Spleen (tissue), 13 donors: ENCODE results near the gene ECEL1. TPM values are rescaled to one million over a fixed set of nuclear protein-coding genes. Genes with fewer than 3 reads are reported as not detected.

Experiments
- DNase-seq: peaks from one replicate; pipeline ENCODE4 v3.0.0-alpha.2; 2020
- H3K27ac ChIP-seq, 8 donors: fragments of 200-600 bp; sonication (generic) in 7 of 8; 1 replicate in 4 of 8; 2 replicates in 4 of 8; pipeline versions ENCODE4 v1.5.0 to v1.8.0; 2016 to 2021; ENCODE audit warnings: inconsistent platforms in 4 of 8, mild to moderate bottlenecking in 4 of 8, moderate library complexity in 1 of 8
- H3K27me3 ChIP-seq, 7 donors: fragments of 200-600 bp; sonication (generic) in 6 of 7; replicated peaks in 1 of 7; 1 replicate in 4 of 7; 2 replicates in 3 of 7; pipeline versions ENCODE4 v1.5.0 to v1.8.0; 2016 to 2021; ENCODE audit warnings: inconsistent platforms in 3 of 7, mild to moderate bottlenecking in 1 of 7
- H3K36me3 ChIP-seq, 6 donors: fragments of 200-600 bp; sonication (generic) in 5 of 6; 1 replicate in 4 of 6; 2 replicates in 2 of 6; pipeline versions ENCODE4 v1.5.0 to v1.8.0; 2016 to 2021; ENCODE audit warnings: inconsistent platforms in 2 of 6
- H3K4me1 ChIP-seq, 6 donors: fragments of 200-600 bp; sonication (generic) in 5 of 6; 1 replicate in 3 of 6; 2 replicates in 3 of 6; pipeline versions ENCODE4 v1.5.0 to v1.8.0; 2016 to 2021; ENCODE audit warnings: inconsistent platforms in 3 of 6
- H3K4me3 ChIP-seq, 8 donors: fragments of 200-600 bp; sonication (generic) in 7 of 8; 1 replicate in 4 of 8; 2 replicates in 4 of 8; pipeline versions ENCODE4 v1.5.0 to v1.8.0; 2016 to 2021; ENCODE audit warnings: inconsistent platforms in 4 of 8, mild to moderate bottlenecking in 4 of 8, moderate library complexity in 2 of 8
- H3K9me3 ChIP-seq, 8 donors: fragments of 200-600 bp; sonication (generic) in 7 of 8; 1 replicate in 4 of 8; 2 replicates in 4 of 8; pipeline versions ENCODE4 v1.5.0 to v1.8.0; 2016 to 2021; ENCODE audit warnings: inconsistent platforms in 4 of 8
- CTCF ChIP-seq, 11 experiments: fragments of 200-600 bp in 7 of 11; fragments of 450-650 bp in 4 of 11; sonication (generic) in 4 of 11; IDR thresholded peaks in 8 of 11; conservative IDR thresholded peaks in 3 of 11; 1 replicate in 7 of 11; 2 replicates in 4 of 11; pipeline versions ENCODE4 v1.4.0 to v1.8.0; 2016 to 2021; ENCODE audit warnings: antibody characterized with exemption in 11 of 11, inconsistent platforms in 4 of 11, mild to moderate bottlenecking in 1 of 11
- POLR2A ChIP-seq, 3 donors: fragments of 450-650 bp; IDR thresholded peaks; one replicate each; pipeline ENCODE4 v1.5.1; 2017; ENCODE audit warnings: antibody characterized with exemption in 3 of 3, mild to moderate bottlenecking in 1 of 3
- POLR2AphosphoS5 ChIP-seq, 3 donors: sonication (generic); formaldehyde crosslinking; IDR thresholded peaks; one replicate each; pipeline ENCODE4 v1.5.1; 2017; ENCODE audit warnings: antibody characterized with exemption in 3 of 3
- whole genome bisulfite sequencing, 5 donors: extraction: QIAGEN DNeasy Blood & Tissue Kit in 3 of 5; methylation state at CpG; one replicate each; pipeline versions ENCODE4 v1.1.5 to v1.1.7; 2013 to 2018; 5-methylcytosine and 5-hydroxymethylcytosine counted together
- intact Hi-C: fragments of 100-400 bp; cut with DNase I; formaldehyde crosslinking; loops from one replicate; pipeline ENCODE4 v1.15.0; 2023; ENCODE audit warnings: low total_unique reads
- long read RNA-seq, 2 donors: transcript quantifications; one replicate each; lab custom pipeline, GENCODE V29; 2026
- polyA plus RNA-seq, 3 donors: library from polyadenylated mRNA; stranded (reverse); fragments of 200-250 nt; gene quantifications; one replicate each; pipeline ENCODE4 v1.2.1, GENCODE V29; 2013
- total RNA-seq, 7 donors: library from RNA; depleted of rRNA in 3 of 7; stranded (reverse); fragments of >200 nt in 3 of 7; fragmentation: NEBNext Ultra II Directional in 4 of 7; extraction: Animal tissue kit (Norgen Biotek cat#: 25700) in 4 of 7; gene quantifications; one replicate each; pipeline versions ENCODE4 v1.1.0 to v1.2.1, GENCODE V29; 2016 to 2021
- donor health status: healthy with polysubstance abuse.
- donor health status: DM: no; HTN: no; CAD: no; lungs with moderate emphysema.
- donor health status: DM: no; HTN: no; CAD: no.
- donor health status: Bipolar disorder and iron deficiency.
- donor health status: healthy.
- donor health status: DM: no; HTN: no; CAD: no.
- donor health status: DM: yes; HTN: yes; CAD: no.

The ECEL1 gene, protein sequence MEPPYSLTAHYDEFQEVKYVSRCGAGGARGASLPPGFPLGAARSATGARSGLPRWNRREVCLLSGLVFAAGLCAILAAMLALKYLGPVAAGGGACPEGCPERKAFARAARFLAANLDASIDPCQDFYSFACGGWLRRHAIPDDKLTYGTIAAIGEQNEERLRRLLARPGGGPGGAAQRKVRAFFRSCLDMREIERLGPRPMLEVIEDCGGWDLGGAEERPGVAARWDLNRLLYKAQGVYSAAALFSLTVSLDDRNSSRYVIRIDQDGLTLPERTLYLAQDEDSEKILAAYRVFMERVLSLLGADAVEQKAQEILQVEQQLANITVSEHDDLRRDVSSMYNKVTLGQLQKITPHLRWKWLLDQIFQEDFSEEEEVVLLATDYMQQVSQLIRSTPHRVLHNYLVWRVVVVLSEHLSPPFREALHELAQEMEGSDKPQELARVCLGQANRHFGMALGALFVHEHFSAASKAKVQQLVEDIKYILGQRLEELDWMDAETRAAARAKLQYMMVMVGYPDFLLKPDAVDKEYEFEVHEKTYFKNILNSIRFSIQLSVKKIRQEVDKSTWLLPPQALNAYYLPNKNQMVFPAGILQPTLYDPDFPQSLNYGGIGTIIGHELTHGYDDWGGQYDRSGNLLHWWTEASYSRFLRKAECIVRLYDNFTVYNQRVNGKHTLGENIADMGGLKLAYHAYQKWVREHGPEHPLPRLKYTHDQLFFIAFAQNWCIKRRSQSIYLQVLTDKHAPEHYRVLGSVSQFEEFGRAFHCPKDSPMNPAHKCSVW
- total RNA-seq (10 to 100 TPM in 2 of 7 donors, under 1 TPM in 3, not detected in 2; 0.17 to 23.1 (median 0.34) TPM), polyA plus RNA-seq (1 to 10 TPM in 1 of 3 donors, under 1 TPM in 2; 0.10 to 1.6 (median 0.30) TPM)
- long read RNA-seq, donor 1, result 0 reads
- long read RNA-seq, donor 2, partial matches to known transcripts, result 0 of 1 reads
- long read RNA-seq, donor 2, other reads (novel, unspliced or antisense), result 0 of 1 reads

DNA sequence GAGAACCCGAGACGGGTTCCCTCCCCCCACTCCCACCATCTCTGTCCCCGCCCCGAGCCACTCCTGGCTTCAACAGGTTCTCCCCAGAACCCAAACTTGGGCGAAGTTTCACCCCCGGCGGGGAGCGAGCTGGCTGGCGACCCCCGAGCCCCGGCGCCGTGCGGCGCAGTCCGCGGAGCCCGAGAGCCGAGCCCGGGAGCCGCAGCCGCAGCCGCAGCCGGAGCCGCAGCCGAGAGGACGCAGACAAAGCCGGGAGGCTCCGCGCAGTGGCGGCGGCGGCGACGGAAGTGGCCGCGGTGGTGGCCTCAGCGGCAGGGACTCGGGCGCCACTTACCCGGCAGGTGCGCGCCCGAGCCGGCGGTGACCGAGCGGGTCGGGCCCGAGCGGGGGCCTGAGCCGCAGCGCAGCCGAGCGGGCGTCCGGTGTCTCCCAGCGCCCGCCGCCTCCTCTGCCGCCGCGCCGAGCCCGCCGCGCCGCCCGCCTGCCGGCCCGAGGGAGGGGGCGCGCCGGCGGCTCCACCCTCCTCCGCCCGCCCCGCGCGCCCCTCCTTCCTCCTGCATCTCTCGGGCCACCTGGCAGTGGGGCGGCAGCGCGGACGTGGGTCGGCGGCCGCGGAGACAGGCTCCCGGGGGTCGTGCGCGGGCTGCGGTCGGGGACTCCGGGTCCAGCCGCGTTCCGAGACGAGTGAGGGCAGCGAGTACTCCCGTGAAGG lies at the start of gene ECEL1:
TSS of gene ECEL1 (minus strand) at position 450 of the 712 bp plus-strand sequence. CDS start 1,181 bp downstream, outside the sequence.
- intact Hi-C loops, result no loop called here
- DNase-seq, result peak; percentile 74
- Histone ChIP-seq H3K4me1 (peaks cover 9 to 34% (median 25%) of the 10 kb centered on the region in 6 donors), H3K4me3 (peak within 1 kb of the TSS in 6 of 8 donors; percentile 13 to 59 (median 20)), H3K36me3 (no peaks in the 10 kb centered on the region), H3K27me3 (peaks cover 0 to 90% (median 56%) of the 10 kb centered on the region in 7 donors), H3K27ac (no peak within 1 kb of the TSS), H3K9me3 (no peaks in the 10 kb centered on the region)
- 0 to 2% (median 1%) methylated on average over 21 to 102 of the region's 102 CpGs for WGBS, 5 donors
- TF ChIP-seq POLR2AphosphoS5 (IDR thresholded peaks at IDR 0.05), result no peak
- no peak for TF ChIP-seq POLR2A (IDR thresholded peaks at IDR 0.05)
- TF ChIP-seq CTCF (IDR thresholded peaks at IDR 0.05 in 8 of 11, conservative IDR thresholded peaks at IDR 0.05 in 3 of 11), result no peak

- no peak overlapping the region for H3K4me3 ChIP-seq
- H3K9me3 ChIP-seq, result peaks cover 0 to 10% (median 6%) of the 10 kb centered on the region in 8 donors
- DNase-seq, result peak; percentile 33
- H3K27me3 ChIP-seq, result peaks cover 0 to 72% (median 12%) of the 10 kb centered on the region in 7 donors
- no peak for TF ChIP-seq POLR2A (IDR thresholded peaks at IDR 0.05)
- no peak for TF ChIP-seq POLR2AphosphoS5 (IDR thresholded peaks at IDR 0.05)
- TF ChIP-seq CTCF (IDR thresholded peaks at IDR 0.05 in 8 of 11, conservative IDR thresholded peaks at IDR 0.05 in 3 of 11), result no peak
- 64 to 74% (median 67%) methylated on average over 4 to 5 of the region's 5 CpGs for WGBS, 5 donors
- peaks cover 0 to 26% (median 0%) of the 10 kb centered on the region in 6 donors for H3K4me1 ChIP-seq
- H3K36me3 ChIP-seq, result no peaks in the 10 kb centered on the region
- intact Hi-C loops, result no loop called here
- no peak overlapping the region for H3K27ac ChIP-seq
These were observed 49.4 kb upstream of the ECEL1 start for GRCh38 chr2:232537079-232537478.

DNA sequence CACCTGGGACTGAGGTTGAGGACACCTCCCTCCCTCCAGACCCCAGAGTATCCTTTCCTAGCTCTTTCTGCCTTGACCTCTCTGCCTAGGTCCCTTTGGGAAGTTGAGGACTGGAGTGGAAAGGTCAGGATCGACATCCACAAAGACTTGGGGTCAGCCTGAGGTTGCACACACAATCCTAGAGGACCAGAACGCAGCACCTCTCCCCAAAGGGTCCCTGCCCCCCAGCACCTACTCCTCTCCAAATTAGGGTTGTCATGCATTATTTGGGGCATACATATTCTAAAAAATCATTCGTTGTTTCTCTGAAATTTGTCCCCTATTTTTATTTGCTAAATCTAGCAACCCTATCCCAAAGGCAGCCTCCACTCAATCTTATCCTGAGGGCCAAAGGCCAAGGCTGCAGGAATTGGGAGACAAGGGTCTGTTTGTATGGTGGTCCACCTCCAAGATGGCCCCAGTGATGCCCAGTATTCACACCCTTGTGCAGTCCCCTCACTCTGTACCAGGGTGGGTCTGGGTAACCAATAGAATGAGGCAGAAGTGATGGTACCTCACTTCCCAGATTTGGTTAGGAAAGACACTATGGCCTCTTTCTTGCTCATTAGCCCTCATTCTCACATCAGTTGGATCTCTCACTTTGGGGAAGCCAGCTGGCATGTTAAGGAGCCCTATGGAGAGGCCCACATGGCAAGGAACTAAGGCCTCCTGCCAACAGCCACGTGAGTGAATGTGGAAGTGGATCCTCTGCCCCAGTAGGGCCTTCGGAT lies 48.3 kb upstream of the ECEL1 start:
- peak; percentile 24 for DNase-seq
- 82 to 93% (median 86%) methylated on average over 5 of the region's 5 CpGs for whole genome bisulfite sequencing, 5 donors
- no peaks in the 10 kb centered on the region for H3K36me3 ChIP-seq
- H3K27ac ChIP-seq, result no peak overlapping the region
- no peak for TF ChIP-seq POLR2A (IDR thresholded peaks at IDR 0.05)
- no peak for TF ChIP-seq CTCF (IDR thresholded peaks at IDR 0.05 in 8 of 11, conservative IDR thresholded peaks at IDR 0.05 in 3 of 11)
- no peak for TF ChIP-seq POLR2AphosphoS5 (IDR thresholded peaks at IDR 0.05)
- peaks cover 0 to 10% (median 6%) of the 10 kb centered on the region in 8 donors for H3K9me3 ChIP-seq
- peaks cover 0 to 80% (median 12%) of the 10 kb centered on the region in 7 donors for H3K27me3 ChIP-seq
- no peak overlapping the region for H3K4me3 ChIP-seq
- peaks cover 0 to 17% (median 0%) of the 10 kb centered on the region in 6 donors for H3K4me1 ChIP-seq
- intact Hi-C loops, result no loop called here
